ENCODE results near the gene FER.

FER gene

GRCh38 chr5:108813673-108814072 is 66.0 kb downstream of the FER start:
- TF ChIP-seq CTCF (IDR thresholded peaks at IDR 0.05), result no peak
- Mint-ChIP-seq H3K36me3 (ENCODE audit: low read depth) (peaks cover 26% of the 10 kb centered on the region), H3K27ac (no peak overlapping the region), H3K9me3 (peaks cover 14% of the 10 kb centered on the region), H3K4me1 (no peaks in the 10 kb centered on the region), H3K4me3 (no peak overlapping the region), H3K27me3 (ENCODE audit: low read depth, poor library complexity) (no peaks in the 10 kb centered on the region)
- no peak for DNase-seq

GRCh38 chr5:108814551-108814950 is 66.9 kb downstream of the FER start:
- Mint-ChIP-seq H3K36me3 (ENCODE audit: low read depth) (peaks cover 17% of the 10 kb centered on the region), H3K27ac (no peak overlapping the region), H3K4me3 (no peak overlapping the region), H3K9me3 (peaks cover 6% of the 10 kb centered on the region), H3K27me3 (ENCODE audit: low read depth, poor library complexity) (no peaks in the 10 kb centered on the region), H3K4me1 (no peaks in the 10 kb centered on the region)
- DNase-seq, result no peak
- TF ChIP-seq CTCF (IDR thresholded peaks at IDR 0.05), result no peak

- Mint-ChIP-seq H3K4me3 (no peak overlapping the region), H3K4me1 (no peaks in the 10 kb centered on the region), H3K9me3 (peaks cover 5% of the 10 kb centered on the region), H3K27ac (no peak overlapping the region), H3K27me3 (ENCODE audit: low read depth, poor library complexity) (no peaks in the 10 kb centered on the region), H3K36me3 (ENCODE audit: low read depth) (no peaks in the 10 kb centered on the region)
- no peak for DNase-seq
- TF ChIP-seq CTCF (IDR thresholded peaks at IDR 0.05), result no peak
Measured at GRCh38 chr5:108818613-108819272, 71.0 kb downstream of the FER start.

- no peaks in the 10 kb centered on the region for H3K36me3 Mint-ChIP-seq (ENCODE audit: low read depth)
- H3K27me3 Mint-ChIP-seq (ENCODE audit: low read depth, poor library complexity), result no peaks in the 10 kb centered on the region
- H3K27ac Mint-ChIP-seq, result no peak overlapping the region
- peaks cover 5% of the 10 kb centered on the region for H3K9me3 Mint-ChIP-seq
- H3K4me3 Mint-ChIP-seq, result no peak overlapping the region
- no peaks in the 10 kb centered on the region for H3K4me1 Mint-ChIP-seq
- DNase-seq, result no peak
- no peak for TF ChIP-seq CTCF (IDR thresholded peaks at IDR 0.05)
Measured at GRCh38 chr5:108820983-108821382, 73.3 kb downstream of the FER start.

- Mint-ChIP-seq H3K36me3 (ENCODE audit: low read depth) (no peaks in the 10 kb centered on the region), H3K27me3 (ENCODE audit: low read depth, poor library complexity) (no peaks in the 10 kb centered on the region), H3K4me3 (no peak overlapping the region), H3K27ac (no peak overlapping the region), H3K9me3 (peaks cover 5% of the 10 kb centered on the region), H3K4me1 (no peaks in the 10 kb centered on the region)
- no peak for DNase-seq
- no peak for TF ChIP-seq CTCF (IDR thresholded peaks at IDR 0.05)
Measured at GRCh38 chr5:108822211-108822947, 74.7 kb downstream of the FER start.

- no peak for DNase-seq
- Mint-ChIP-seq H3K4me3 (no peak overlapping the region), H3K4me1 (peaks cover 5% of the 10 kb centered on the region), H3K36me3 (ENCODE audit: low read depth) (peaks cover 3% of the 10 kb centered on the region), H3K27ac (no peak overlapping the region), H3K27me3 (ENCODE audit: low read depth, poor library complexity) (no peaks in the 10 kb centered on the region), H3K9me3 (peaks cover 2% of the 10 kb centered on the region)
- TF ChIP-seq CTCF (IDR thresholded peaks at IDR 0.05), result no peak
Measured at GRCh38 chr5:108827131-108827530, 79.4 kb downstream of the FER start.

All from nephron progenitor cell (in vitro differentiated cells).